Testis (tissue), 2 donors: ENCODE results near the gene FBXO3.

Source experiments
- POLR2A ChIP-seq: fragments of 450-650 bp; IDR thresholded peaks from one replicate; pipeline ENCODE4 v1.6.1; 2017; ENCODE audit warnings: antibody characterized with exemption, mild to moderate bottlenecking, moderate library complexity
- TF ChIP-seq, protein P1 (sequence below), 3 experiments: fragments of 450-650 bp in 2 of 3; fragments of 200-600 bp in 1 of 3; sonication (generic) in 1 of 3; IDR thresholded peaks; one replicate each; pipeline ENCODE4 v1.5.1; 2016 to 2019; ENCODE audit warnings: antibody characterized with exemption in 3 of 3, mild to moderate bottlenecking in 2 of 3, moderate library complexity in 1 of 3

DNA sequence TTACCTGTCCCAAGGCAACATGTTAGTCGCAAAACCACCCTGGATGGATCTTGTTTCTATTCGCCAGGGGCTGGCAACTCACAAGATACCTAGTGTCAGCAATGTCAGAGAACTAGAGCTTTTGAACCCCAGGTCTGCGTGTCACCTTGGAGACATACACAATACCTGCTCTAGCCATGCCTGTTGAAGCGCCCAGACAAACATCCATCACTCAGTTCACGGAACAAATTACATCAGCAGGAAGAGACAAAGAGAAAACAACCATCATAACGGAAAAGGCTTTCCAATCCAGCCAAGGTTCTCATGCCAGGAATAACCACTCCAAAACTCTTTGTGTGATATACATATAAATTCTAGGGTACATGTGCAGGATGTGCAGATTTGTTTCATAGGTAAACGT, 40.3 kb downstream of the FBXO3 start:
- TF ChIP-seq, protein P1, sequence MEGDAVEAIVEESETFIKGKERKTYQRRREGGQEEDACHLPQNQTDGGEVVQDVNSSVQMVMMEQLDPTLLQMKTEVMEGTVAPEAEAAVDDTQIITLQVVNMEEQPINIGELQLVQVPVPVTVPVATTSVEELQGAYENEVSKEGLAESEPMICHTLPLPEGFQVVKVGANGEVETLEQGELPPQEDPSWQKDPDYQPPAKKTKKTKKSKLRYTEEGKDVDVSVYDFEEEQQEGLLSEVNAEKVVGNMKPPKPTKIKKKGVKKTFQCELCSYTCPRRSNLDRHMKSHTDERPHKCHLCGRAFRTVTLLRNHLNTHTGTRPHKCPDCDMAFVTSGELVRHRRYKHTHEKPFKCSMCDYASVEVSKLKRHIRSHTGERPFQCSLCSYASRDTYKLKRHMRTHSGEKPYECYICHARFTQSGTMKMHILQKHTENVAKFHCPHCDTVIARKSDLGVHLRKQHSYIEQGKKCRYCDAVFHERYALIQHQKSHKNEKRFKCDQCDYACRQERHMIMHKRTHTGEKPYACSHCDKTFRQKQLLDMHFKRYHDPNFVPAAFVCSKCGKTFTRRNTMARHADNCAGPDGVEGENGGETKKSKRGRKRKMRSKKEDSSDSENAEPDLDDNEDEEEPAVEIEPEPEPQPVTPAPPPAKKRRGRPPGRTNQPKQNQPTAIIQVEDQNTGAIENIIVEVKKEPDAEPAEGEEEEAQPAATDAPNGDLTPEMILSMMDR (IDR thresholded peaks at IDR 0.05), result no peak
- TF ChIP-seq POLR2A, result no peak
